HG03460 (cell line): Measurements from ENCODE around the gene UNC80.

ENCODE experiments used
- ATAC-seq: cut with Tn5 transposase; IDR thresholded peaks from one replicate; pipeline ENCODE4 v1.9.1; 2021; ENCODE audit not compliant: unreplicated experiment

The UNC80 gene

GRCh38 chr2:209905691-209906090 is 134.1 kb downstream of the UNC80 start:
- no peak for ATAC-seq

DNA sequence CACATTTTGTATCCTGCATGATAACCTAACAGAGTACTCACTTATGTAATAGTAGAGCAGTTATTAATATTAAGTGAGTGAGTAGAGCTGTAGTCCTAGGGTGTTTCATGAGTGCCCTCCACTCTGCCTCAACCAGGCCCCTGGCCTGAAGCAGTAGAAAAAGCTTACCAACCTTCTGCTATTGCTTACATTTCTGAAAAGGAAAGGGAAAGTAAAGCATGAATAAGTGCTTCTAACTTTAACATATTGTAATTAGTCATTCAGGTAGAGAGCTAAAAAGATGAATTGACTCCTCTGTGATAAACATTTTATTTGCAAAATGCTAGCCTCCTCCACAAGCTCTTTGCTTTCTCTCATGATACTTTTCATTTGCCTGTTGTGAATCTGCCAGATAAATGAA is 136.1 kb downstream of the UNC80 start:
- ATAC-seq: no peak

GRCh38 chr2:209908511-209908910 is 136.9 kb downstream of the UNC80 start:
- no peak for ATAC-seq

DNA sequence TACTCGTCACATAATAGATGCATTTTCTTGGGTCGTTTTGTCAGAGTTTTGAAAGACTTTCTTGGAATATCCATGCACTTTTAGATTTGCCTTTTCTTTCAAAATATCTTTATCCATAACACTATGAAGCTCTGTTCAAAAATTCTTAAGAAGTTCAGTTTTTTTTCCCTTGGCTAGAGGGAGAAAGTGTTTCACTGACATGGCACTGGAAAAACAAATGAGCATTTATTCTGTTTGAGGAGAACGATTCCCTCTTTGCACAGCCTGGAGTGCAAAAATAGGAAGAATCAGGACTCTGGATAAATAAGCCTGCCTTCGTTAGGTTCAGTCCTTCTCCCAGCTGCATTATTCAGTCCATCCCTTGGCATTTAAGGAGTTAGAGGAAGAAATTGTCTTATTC is 139.9 kb downstream of the UNC80 start:
- no peak for ATAC-seq

- ATAC-seq: no peak
Measured at GRCh38 chr2:209913786-209914345, 142.2 kb downstream of the UNC80 start.

DNA sequence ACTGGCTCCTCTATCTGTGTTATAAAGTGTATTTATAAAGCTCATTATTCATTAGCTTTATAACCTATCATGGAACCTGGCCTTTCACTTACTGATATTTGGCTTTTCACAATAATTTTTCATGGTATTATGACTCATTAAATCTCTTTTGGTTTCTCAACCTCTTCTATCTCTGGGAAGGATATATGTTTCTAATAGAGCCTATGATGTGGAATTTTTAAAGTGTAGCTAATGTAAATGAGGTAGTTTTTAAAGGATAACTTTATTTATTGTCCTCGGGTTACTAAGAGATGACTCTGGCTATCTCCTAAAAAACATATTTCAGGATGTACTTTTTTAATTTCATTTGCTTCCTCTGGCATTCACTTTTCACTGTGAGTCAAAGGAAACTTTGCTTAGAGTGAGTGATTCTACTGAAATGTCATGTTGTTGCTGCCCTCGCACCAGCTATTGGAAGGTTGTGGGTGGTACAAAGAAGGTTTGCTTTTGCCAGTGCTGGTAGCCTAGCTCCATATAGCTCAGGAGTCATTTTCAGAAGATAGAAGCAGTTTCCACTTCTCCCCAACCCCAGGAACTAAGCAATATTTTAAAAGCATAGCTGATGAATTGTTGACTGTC is 145.6 kb downstream of the UNC80 start:
- ATAC-seq: no peak

DNA sequence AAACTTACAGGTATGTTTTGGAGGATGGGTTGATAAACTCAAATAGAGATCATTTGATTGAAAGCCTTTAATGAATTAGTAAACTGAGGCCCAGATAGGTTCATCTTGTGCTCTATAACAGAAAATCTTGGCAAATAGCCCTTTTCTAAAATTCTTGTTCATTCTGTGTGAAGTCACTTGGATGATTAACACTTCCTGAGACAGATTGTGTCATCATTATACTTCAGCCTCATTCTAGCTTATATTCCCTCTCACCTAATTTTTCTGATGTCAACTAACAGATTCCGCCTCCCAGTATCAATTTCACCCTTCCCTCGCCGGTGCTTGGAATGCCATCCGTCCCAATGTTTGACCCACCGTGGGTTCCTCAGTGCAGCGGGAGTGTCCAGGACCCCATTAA is 146.6 kb downstream of the UNC80 start:
- no peak for ATAC-seq

GRCh38 chr2:209922116-209922515 is 150.5 kb downstream of the UNC80 start:
- no peak for ATAC-seq

DNA sequence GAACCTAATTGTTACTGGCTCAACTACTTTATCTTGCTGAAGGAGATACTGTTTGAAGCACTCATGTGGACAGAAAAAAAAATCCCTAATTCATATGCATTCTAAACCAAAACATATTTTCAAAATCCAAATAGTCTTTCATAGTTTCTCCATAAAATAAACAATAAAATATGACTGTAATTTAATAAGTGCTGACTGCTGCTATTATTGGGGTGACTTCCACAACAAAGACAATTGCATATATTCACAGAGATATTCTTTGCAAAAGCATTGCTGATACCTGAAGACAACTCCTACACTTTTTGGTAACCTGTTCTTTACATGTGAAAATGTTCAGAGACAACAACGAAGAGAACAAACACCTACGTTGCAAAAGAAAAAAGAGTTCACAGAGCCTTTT is 157.7 kb downstream of the UNC80 start:
- ATAC-seq: no peak

DNA sequence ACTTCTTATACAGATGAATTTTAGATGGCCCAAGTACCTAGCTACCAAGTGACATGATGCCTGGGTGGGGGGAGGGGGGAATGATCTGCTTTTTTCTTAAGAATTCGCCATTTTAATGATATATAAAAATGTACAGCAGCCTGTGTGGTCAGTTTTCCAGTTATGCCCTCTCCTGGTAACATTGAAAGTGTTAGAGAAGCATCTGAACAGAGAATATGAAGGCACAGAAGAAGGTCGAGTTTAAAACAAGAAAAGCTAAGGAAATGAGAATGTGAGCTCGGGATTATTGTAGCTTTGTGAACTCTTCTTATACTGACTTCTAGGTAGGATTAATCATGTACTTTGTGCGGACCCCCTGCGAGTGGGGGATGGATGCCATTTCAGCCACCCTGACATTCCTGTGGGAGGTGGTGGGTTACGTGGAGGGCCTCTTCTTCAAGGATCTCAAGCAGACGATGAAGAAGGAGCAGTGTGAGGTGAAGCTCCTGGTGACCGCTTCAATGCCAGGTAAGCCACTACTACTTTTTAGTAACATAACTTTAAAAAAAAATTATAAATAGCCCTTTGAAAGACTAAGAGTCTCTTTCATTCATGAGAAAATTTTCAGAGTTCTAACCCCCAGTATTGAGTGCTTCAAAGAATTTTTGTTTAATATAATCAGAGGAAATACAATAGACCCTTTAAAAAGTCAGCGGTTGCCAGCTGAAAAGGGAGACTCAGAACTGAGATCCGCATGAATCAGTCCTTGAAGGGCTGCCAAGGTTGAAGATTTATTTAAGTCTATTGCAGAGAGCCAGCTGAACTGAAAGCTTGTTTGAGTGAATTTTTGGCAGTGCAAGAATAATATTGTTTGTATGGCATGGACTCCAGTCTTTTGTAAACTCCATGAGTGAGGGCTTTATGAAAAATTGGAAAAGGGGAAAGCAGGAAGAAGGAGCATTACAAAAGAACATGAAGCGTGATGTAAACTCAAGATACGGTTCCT is 162.2 kb downstream of the UNC80 start:
- ATAC-seq: no peak

- peak; percentile 48 for ATAC-seq
Measured at GRCh38 chr2:209936106-209936666, 164.6 kb downstream of the UNC80 start.

- no peak for ATAC-seq
Measured at GRCh38 chr2:209937893-209938292, 166.3 kb downstream of the UNC80 start.

DNA sequence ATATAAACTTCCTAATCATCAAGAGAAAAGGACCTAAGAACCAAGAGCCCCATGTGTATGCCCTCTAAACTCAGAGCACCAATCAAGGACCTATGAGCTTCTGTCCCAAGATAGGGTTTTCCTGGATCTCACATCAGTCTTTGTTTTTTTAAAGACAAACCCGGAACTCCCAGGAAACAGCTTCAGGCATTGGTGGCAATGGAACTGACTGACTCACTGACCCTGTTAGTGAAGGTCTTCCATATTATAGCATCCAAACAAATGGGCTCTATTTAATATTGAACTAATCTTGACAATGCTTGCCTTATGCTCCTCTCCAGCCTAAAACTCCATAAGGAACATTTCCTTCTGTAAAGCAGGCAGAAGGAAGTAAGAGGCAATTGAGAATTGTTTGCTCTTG is 167.3 kb downstream of the UNC80 start:
- no peak for ATAC-seq

DNA sequence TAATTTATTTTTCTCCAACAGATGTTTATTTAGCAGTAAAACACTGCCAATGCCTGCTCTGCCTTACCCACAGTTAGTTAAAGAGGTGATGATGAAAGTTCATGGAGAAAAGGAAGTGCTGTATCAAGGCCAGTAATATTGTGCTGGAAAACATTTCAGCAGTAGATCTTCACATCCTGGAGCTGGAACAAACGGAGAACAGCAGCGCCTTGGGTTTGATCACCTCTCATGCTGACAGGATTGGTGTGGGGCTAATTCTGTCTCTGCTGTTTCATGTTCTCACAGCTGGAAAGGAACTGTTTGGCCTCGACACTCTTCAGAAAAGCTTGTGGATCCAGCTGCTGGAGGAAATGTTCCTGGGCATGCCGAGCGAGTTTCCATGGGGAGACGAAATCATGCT is 169.3 kb downstream of the UNC80 start:
- ATAC-seq: no peak

- ATAC-seq: no peak
Measured at GRCh38 chr2:209942426-209942825, 170.8 kb downstream of the UNC80 start.

DNA sequence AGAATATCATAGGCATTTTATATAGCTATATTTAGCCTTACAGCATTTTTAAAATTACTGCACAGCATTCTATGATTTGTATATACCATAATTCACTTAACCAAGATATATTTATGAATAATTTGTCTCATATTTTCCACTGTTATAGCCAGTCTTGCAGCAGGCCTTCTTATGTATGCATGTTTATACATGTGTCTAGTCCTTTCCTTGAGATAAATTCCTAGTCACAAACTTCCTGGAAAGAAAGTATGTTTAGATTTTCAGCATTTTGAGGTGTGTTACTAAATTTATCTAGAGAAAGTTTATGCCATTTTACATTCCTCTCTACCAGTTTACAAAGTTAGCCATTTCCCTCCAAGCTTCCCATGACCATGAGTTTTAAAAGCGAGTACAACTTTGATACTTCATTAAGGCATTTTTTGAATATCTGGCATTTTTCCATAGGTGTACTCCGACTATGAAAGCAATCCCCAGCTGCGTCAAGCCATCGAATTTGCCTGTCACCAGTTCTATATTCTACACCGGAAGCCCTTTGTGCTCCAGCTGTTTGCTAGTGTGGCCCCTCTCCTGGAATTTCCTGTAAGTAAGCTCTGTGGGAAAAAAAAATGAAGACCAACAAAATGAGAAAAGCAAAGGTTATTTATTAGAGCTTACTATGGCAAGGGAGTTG is 171.4 kb downstream of the UNC80 start:
- no peak for ATAC-seq

GRCh38 chr2:209943776-209944175 is 172.1 kb downstream of the UNC80 start:
- no peak for ATAC-seq

DNA sequence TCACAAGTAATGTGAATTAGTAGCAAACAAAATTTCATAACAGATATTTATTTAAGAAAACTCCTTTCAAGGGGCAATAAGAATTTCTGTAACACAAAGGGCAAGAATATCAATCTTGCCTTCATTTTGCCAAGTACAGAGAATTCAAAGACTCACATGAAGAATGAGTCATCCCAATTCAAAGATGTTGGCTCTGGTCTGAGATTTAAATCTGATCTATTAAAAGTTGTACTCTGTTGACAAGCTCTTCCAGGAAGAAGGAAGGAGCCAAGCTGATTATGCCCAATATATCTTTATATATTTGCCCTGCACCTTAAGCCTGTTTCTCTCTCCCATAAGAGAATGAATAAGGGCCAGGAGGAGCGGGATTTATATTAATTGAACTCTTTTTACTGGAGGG is 174.9 kb downstream of the UNC80 start:
- no peak for ATAC-seq

- ATAC-seq: no peak
Measured at GRCh38 chr2:209956271-209956670, 184.6 kb downstream of the UNC80 start.

- no peak for ATAC-seq
Measured at GRCh38 chr2:209958016-209958415, 186.4 kb downstream of the UNC80 start.

- ATAC-seq: no peak
Measured at GRCh38 chr2:209960045-209960444, 188.4 kb downstream of the UNC80 start.
